Smooth muscle cell (in vitro differentiated cells): ENCODE data around the gene PRELID1. TPM values are rescaled to one million over a fixed set of nuclear protein-coding genes. Genes with fewer than 3 reads are reported as not detected.
"Not testable (repeated sequence)": the region's sequence is repeated elsewhere in the genome, so short reads cannot be mapped to it uniquely, and the experiment has no call there.

Source experiments
- DNase-seq: peaks from one replicate; lab custom pipeline; 2025; ENCODE audit not compliant: unreplicated experiment; lab: John Stamatoyannopoulos, UW
- H2AFZ ChIP-seq: fragments of 200-600 bp; sonication (generic); 2 replicates; pipeline ENCODE4 v1.6.0; 2016; ENCODE audit warnings: antibody characterized with exemption, low read depth, mild to moderate bottlenecking
- H3F3A ChIP-seq: fragments of 200-600 bp; sonication (generic); 2 replicates; pipeline ENCODE4 v1.6.0; 2017; ENCODE audit warnings: antibody characterized with exemption, low read depth
- H3K27ac ChIP-seq: fragments of 200-600 bp; sonication (generic); 2 replicates; pipeline ENCODE4 v1.5.1; 2016; ENCODE audit warnings: low read depth, mild to moderate bottlenecking
- H3K27me3 ChIP-seq: fragments of 200-600 bp; sonication (generic); 2 replicates; pipeline ENCODE4 v1.6.1; 2016; ENCODE audit warnings: low read depth, mild to moderate bottlenecking
- H3K36me3 ChIP-seq: fragments of 200-600 bp; sonication (generic); 2 replicates; pipeline ENCODE4 v1.5.1; 2016; ENCODE audit warnings: low read depth
- H3K4me1 ChIP-seq: fragments of 200-600 bp; sonication (generic); 2 replicates; pipeline ENCODE4 v1.5.1; 2016; ENCODE audit warnings: low read depth
- H3K4me2 ChIP-seq: fragments of 200-600 bp; sonication (generic); 2 replicates; pipeline ENCODE4 v1.6.0; 2016; ENCODE audit warnings: mild to moderate bottlenecking
- H3K4me3 ChIP-seq: fragments of 200-600 bp; sonication (generic); 2 replicates; pipeline ENCODE4 v1.5.1; 2016; ENCODE audit warnings: mild to moderate bottlenecking
- H3K79me2 ChIP-seq: fragments of 200-600 bp; sonication (generic); 2 replicates; pipeline ENCODE4 v1.6.0; 2016; ENCODE audit warnings: low read depth, mild to moderate bottlenecking
- H3K9ac ChIP-seq: fragments of 200-600 bp; sonication (generic); 2 replicates; pipeline ENCODE4 v1.6.0; 2016; ENCODE audit warnings: low read depth
- H3K9me3 ChIP-seq: fragments of 200-600 bp; sonication (generic); replicated peaks from 2 replicates; pipeline ENCODE4 v1.5.1; 2016; ENCODE audit warnings: low read depth
- H4K20me1 ChIP-seq: fragments of 200-600 bp; sonication (generic); 2 replicates; pipeline ENCODE4 v1.6.0; 2016; ENCODE audit warnings: low read depth
- CTCF ChIP-seq: fragments of 200-600 bp; sonication (generic); IDR thresholded peaks from 2 replicates; pipeline ENCODE4 v1.5.1; 2017; ENCODE audit warnings: borderline replicate concordance, mild to moderate bottlenecking, antibody characterized with exemption; ENCODE audit not compliant: insufficient read depth, poor library complexity, severe bottlenecking
- WGBS: methylation state at CpG from one replicate; pipeline ENCODE4 v1.1.7; 2016; ENCODE audit warnings: low lambda C conversion rate; 5-methylcytosine and 5-hydroxymethylcytosine counted together
- polyA plus RNA-seq: library from polyadenylated mRNA; unstranded; fragments of >200 nt; fragmentation: Nextera tagmentation; extraction: Ambion mirVana; gene quantifications from 2 replicates; pipeline ENCODE4 v1.2.1, GENCODE V29; 2016
- total RNA-seq: library from RNA; depleted of rRNA; stranded (reverse); fragments of >200 nt; gene quantifications from 2 replicates; pipeline ENCODE4 v1.2.3, GENCODE V29; 2014

Gene PRELID1
- total and polyA plus RNA-seq, 2 experiments from 2014 or later, result 197 to 268 TPM

DNA sequence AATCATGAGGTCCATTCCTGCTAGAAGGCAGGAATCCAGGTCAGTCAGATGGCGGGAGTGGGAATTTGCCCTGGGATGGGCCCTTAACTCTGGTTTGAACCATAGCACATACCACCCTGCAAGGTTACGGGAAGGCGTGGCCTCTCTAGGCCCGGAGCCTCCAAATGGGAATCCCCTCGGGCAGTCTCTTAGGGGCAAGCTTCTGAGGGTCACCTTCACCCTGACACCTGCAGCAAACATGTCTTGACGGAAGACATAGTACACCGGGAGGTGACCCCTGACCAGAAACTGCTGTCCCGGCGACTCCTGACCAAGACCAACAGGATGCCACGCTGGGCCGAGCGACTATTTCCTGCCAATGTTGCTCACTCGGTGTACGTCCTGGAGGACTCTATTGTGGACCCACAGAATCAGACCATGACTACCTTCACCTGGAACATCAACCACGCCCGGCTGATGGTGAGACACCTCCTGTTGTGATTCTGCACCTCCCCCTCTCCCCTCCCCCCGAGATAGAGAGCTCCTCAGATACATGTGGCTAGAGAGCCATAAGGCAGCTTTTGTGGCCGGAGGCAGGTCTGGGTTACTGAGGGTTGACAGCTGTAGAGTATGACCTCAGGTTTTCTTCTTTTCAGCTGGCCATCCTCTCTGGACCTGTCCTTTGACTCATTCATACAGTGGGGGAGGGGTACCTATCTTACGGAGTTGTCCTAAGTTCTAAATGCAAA, 957 bp downstream of the PRELID1 start:
- Histone ChIP-seq H3K4me3 (peak overlapping the region; percentile 100), H3K27me3 (no peaks in the 10 kb centered on the region), H3K36me3 (no peaks in the 10 kb centered on the region), H3K27ac (peak overlapping the region; percentile 96), H4K20me1 (peaks cover 17% of the 10 kb centered on the region), H3K79me2 (peaks cover 30% of the 10 kb centered on the region), H3K4me1 (peaks cover 12% of the 10 kb centered on the region), H2AFZ (no peak overlapping the region), H3K9me3 (no peaks in the 10 kb centered on the region), H3K4me2 (peak overlapping the region; percentile 100), H3K9ac (peak overlapping the region; percentile 97), H3F3A (peaks cover 16% of the 10 kb centered on the region)
- no peak for TF ChIP-seq CTCF
- 59% methylated on average over 19 of the region's 19 CpGs for WGBS
- DNase-seq, result no peak

DNA sequence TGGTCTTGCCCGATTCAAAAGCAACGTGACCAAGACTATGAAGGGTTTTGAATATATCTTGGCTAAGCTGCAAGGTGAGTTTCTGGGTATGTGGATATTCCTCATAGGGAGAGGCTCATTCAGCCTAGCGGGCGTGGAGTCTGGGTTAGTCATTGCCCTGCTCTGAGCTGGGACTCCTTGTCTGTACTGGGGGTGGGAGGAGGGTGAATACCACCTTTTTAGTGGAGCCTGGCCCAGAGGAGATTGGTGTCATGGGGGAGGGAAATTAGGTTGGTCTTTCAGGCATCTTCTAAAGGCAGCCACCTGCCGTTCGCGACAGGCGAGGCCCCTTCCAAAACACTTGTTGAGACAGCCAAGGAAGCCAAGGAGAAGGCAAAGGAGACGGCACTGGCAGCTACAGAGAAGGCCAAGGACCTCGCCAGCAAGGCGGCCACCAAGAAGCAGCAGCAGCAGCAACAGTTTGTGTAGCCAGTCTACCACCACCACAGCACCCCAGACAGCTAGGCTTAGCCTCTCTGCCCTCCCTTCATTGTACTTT, 2.6 kb downstream of the PRELID1 start:
- not testable (repeated sequence) for H3K4me2 ChIP-seq, H3F3A ChIP-seq, DNase-seq, H2AFZ ChIP-seq, H3K9ac ChIP-seq, H3K4me3 ChIP-seq, H3K27me3 ChIP-seq, H3K27ac ChIP-seq, H3K9me3 ChIP-seq, H3K36me3 ChIP-seq
- Histone ChIP-seq H3K4me1 (peaks cover 12% of the 10 kb centered on the region), H3K79me2 (peaks cover 30% of the 10 kb centered on the region), H4K20me1 (peaks cover 29% of the 10 kb centered on the region)
- WGBS, result 95% methylated on average over 11 of the region's 11 CpGs

DNA sequence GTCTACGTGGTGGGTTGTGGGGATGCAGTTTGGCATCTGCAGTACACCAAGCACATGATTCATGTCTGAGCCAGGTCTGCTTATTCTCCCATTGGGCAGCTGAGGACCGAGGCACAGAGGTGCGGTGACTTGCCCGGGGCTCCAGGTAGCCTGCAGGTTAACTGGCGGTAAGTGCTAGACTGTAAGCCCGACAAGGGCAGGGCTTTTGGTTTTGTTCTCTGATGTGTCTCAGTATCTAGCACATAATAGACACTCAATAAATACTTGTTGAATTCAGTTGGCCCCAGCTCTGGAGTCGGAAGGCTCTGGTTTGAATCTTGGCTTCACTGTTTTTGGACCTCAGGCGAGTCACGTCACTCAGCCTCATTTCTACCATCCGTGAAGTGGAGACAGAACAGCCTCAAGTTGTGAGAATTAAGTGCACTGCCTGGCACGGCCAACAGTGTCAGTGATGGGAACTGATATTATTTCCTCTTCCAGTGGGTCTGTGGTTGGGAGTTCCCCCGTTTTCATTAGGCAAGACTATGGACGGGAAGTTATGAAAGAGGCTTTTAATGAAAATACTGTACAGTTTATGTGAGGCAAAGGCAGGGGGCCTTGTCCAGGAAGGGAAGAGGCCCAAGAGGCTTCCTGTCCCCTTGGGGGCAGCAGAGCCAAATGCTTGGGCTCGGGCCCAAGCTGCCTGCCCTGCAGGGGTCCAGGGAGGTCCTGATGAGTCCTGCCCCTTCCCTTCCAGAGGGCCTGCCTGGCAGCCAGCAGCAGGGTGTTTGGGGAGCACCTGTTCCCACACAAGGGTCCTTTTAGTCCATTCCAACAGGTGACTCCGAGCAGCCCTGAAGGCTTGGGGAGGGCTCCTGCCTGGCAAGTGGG, 3.3 kb downstream of the PRELID1 start:
- no peaks in the 10 kb centered on the region for H3K36me3 ChIP-seq
- no peak overlapping the region for H3K27ac ChIP-seq
- H3K4me1 ChIP-seq, result peaks cover 12% of the 10 kb centered on the region
- H3F3A ChIP-seq, result no peaks in the 10 kb centered on the region
- WGBS, result 91% methylated on average over 15 of the region's 15 CpGs
- H3K27me3 ChIP-seq, result no peaks in the 10 kb centered on the region
- H3K9ac ChIP-seq, result no peak overlapping the region
- DNase-seq, result no peak
- no peak for TF ChIP-seq CTCF
- no peaks in the 10 kb centered on the region for H3K9me3 ChIP-seq
- H3K79me2 ChIP-seq, result peaks cover 30% of the 10 kb centered on the region
- no peak overlapping the region for H2AFZ ChIP-seq
- peaks cover 37% of the 10 kb centered on the region for H4K20me1 ChIP-seq
- H3K4me2 ChIP-seq, result no peak overlapping the region
- H3K4me3 ChIP-seq, result no peak overlapping the region
